ENCODE data around the gene CTXND1.

DNA sequence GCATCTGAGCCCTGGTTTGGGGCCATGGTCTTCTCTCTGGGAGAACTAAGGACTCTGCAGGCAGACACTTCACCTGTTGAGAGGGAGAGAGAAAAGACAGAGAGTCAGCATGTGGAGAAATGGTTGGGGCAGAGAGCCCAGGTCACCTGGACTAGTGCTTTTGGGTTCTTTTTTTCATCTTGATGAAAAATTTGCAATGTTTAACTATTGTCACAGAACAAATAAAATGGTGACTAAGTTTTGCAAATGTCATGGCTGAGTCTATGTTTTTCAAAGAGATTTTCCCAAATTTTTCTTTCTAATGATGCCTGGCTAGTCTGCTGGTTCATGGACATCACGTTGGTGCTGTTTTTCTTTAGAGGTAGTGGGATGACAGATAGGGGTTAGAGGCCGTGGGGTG is 81.4 kb downstream of the CTXND1 start:
- TF ChIP-seq POLR2A (IDR thresholded peaks at IDR 0.05) (no peak), CTCF (IDR thresholded peaks at IDR 0.05) (no peak)

All from uterus (tissue), 2 donors.